Keratinocyte (primary cell): ENCODE measurements around the gene SFRP5. TPM values are rescaled to one million over a fixed set of nuclear protein-coding genes. Genes with fewer than 3 reads are reported as not detected.
A peak's percentile ranks its signal among the peaks of the same experiment; 100 is the strongest.

Source experiments
- DNase-seq: peaks from one replicate; pipeline ENCODE4 v3.0.0-alpha.2; 2011; ENCODE audit warnings: low read depth, missing footprints, low spot score
- FAIRE-seq: peaks from 2 replicates; lab custom pipeline; 2011; peaks lifted over from hg19 to GRCh38; lab: Jason Lieb, UNC
- H2AFZ ChIP-seq: 2 replicates; pipeline ENCODE4 v1.6.0; 2012; ENCODE audit warnings: low read length, control low read depth, inconsistent platforms; ENCODE audit not compliant: control insufficient read depth
- H3K27ac ChIP-seq: 2 replicates; pipeline ENCODE4 v1.5.1; 2011; ENCODE audit warnings: low read length; ENCODE audit not compliant: control insufficient read depth, insufficient read depth
- H3K27me3 ChIP-seq: 3 replicates; pipeline ENCODE4 v1.6.0; 2011; ENCODE audit warnings: low read length; ENCODE audit not compliant: control insufficient read depth, insufficient read depth; ENCODE audit errors: extremely low read depth
- H3K36me3 ChIP-seq, 2 experiments: 2 replicates in 1 of 2; 3 replicates in 1 of 2; pipeline ENCODE4 v1.5.1; 2011; ENCODE audit warnings: low read length in 2 of 2, mild to moderate bottlenecking in 1 of 2; ENCODE audit not compliant: control insufficient read depth in 2 of 2, insufficient read depth in 2 of 2; ENCODE audit errors: extremely low read depth in 1 of 2
- H3K4me1 ChIP-seq: 3 replicates; pipeline ENCODE4 v1.5.1; 2011; ENCODE audit warnings: low read length; ENCODE audit not compliant: control insufficient read depth, insufficient read depth; ENCODE audit errors: extremely low read depth
- H3K4me2 ChIP-seq: 3 replicates; pipeline ENCODE4 v1.6.0; 2011; ENCODE audit warnings: low read depth, low read length; ENCODE audit not compliant: control insufficient read depth, insufficient read depth; ENCODE audit errors: extremely low read depth
- H3K4me3 ChIP-seq, 3 experiments: fragments of 200-600 bp in 1 of 3; sonication (generic) in 1 of 3; 2 replicates in 2 of 3; 3 replicates in 1 of 3; pipeline ENCODE4 v1.5.1; 2011 to 2016; ENCODE audit warnings: low read length in 3 of 3, mild to moderate bottlenecking in 3 of 3, control low read depth in 2 of 3, inconsistent platforms in 1 of 3, low read depth in 1 of 3, mixed read lengths in 1 of 3, mixed run types in 1 of 3, moderate library complexity in 1 of 3; ENCODE audit not compliant: control insufficient read depth in 2 of 3, insufficient read depth in 2 of 3; ENCODE audit errors: extremely low read depth in 1 of 3
- H3K79me2 ChIP-seq: 2 replicates; pipeline ENCODE4 v1.6.0; 2012; ENCODE audit warnings: low read length; ENCODE audit not compliant: control insufficient read depth, insufficient read depth
- H3K9ac ChIP-seq: 3 replicates; pipeline ENCODE4 v1.6.0; 2011; ENCODE audit warnings: low read length; ENCODE audit not compliant: control insufficient read depth, insufficient read depth; ENCODE audit errors: extremely low read depth
- H3K9me1 ChIP-seq: 3 replicates; pipeline ENCODE4 v1.6.0; 2011; ENCODE audit warnings: low read length; ENCODE audit not compliant: control insufficient read depth, insufficient read depth; ENCODE audit errors: extremely low read depth
- H3K9me3 ChIP-seq: 2 replicates; pipeline ENCODE4 v1.5.1; 2012; ENCODE audit warnings: low read depth, low read length; ENCODE audit not compliant: control insufficient read depth
- H4K20me1 ChIP-seq: 3 replicates; pipeline ENCODE4 v1.6.0; 2011; ENCODE audit warnings: low read length; ENCODE audit not compliant: control insufficient read depth, insufficient read depth; ENCODE audit errors: extremely low read depth
- CTCF ChIP-seq, 3 experiments: IDR thresholded peaks in 1 of 3; conservative IDR thresholded peaks in 1 of 3; optimal IDR thresholded peaks in 1 of 3; 2 replicates in 2 of 3; 3 replicates in 1 of 3; pipeline versions ENCODE3 to v1.5.1; 2011; ENCODE audit warnings: low read length in 3 of 3, mild to moderate bottlenecking in 3 of 3, moderate library complexity in 2 of 3, control low read depth in 1 of 3, inconsistent platforms in 1 of 3; ENCODE audit not compliant: insufficient read depth in 2 of 3; ENCODE audit errors: extremely low read depth in 1 of 3
- EZH2 ChIP-seq: IDR thresholded peaks from one replicate; pipeline ENCODE4 v1.6.1; 2012; ENCODE audit warnings: inconsistent platforms, mild to moderate bottlenecking, low read length, moderate library complexity
- dilution Hi-C: fragments of 300-500 bp; cut with MboI; formaldehyde crosslinking; loops from one replicate; pipeline ENCODE4 v1.7.0; 2020; ENCODE audit warnings: low sequenced_read_pairs; ENCODE audit not compliant: extremely low pct_ligation_motif_present
- polyA plus RNA-seq, 5 experiments: library from polyadenylated mRNA; depleted of rRNA in 3 of 5; stranded (reverse) in 3 of 5; stranded (forward) in 1 of 5; unstranded in 1 of 5; fragments of >200 nt; gene quantifications; 1 replicate in 1 of 5; 2 replicates in 3 of 5; 3 replicates in 1 of 5; pipeline versions ENCODE4 v1.2.1 to v1.2.3, GENCODE V29; 2011 to 2012; ENCODE audit warnings: missing spikeins in 2 of 5, low read depth in 1 of 5, low replicate concordance in 1 of 5

SFRP5 gene
- polyA plus RNA-seq, 1 donor (not counting 4 experiments of a cell fraction or from before 2014, with no cell fraction given): not detected

DNA sequence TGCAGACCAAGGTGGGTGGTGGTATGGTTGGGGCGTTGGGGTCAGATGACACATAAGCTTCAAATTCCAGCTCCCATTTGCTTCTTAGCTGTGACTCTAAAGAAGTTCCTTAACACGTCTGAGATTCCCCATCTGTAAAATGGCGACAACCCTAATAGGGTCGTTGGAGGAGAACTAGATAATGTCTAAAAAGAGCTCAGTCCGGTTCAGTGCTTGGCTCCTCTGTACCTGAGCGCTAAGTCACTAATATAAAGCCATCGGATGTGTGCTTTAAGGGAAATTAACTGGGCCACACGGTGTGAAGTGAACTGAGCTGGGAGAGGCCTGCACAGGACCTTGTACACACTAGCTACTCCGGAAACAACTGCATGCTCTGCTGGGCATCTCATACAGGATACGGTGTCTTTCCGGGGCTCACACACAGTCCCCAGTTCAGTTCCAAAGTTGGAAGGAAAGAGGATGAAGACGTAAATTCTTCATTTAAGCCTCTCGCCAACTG, 35.3 kb downstream of the SFRP5 start:
- Histone ChIP-seq H3K27me3 (no peaks in the 10 kb centered on the region), H2AFZ (peak overlapping the region; percentile 80), H3K4me2 (peak overlapping the region; percentile 57), H3K4me3 (peak overlapping the region in 2 of 3 experiments; percentile 72 to 82), H3K27ac (peak overlapping the region; percentile 73), H3K36me3 (peaks cover 10 to 11% of the 10 kb centered on the region in 2 experiments), H3K79me2 (peaks cover 39% of the 10 kb centered on the region), H3K9me1 (no peaks in the 10 kb centered on the region), H3K4me1 (peaks cover 10% of the 10 kb centered on the region), H4K20me1 (no peaks in the 10 kb centered on the region), H3K9me3 (no peaks in the 10 kb centered on the region), H3K9ac (peak overlapping the region; percentile 91)
- dilution Hi-C loops: no loop called here
- DNase-seq: no peak
- no peak for FAIRE-seq
- no peak for TF ChIP-seq EZH2
- TF ChIP-seq CTCF (optimal IDR thresholded peaks at IDR 0.05 in 1 of 3, IDR thresholded peaks at IDR 0.05 in 1 of 3, conservative IDR thresholded peaks at IDR 0.05 in 1 of 3; ENCODE audit: extremely low read depth in 1 of 3, insufficient read depth in 2 of 3, low read length in 3 of 3): no peak

- TF ChIP-seq EZH2 (no peak), CTCF (optimal IDR thresholded peaks at IDR 0.05 in 1 of 3, IDR thresholded peaks at IDR 0.05 in 1 of 3, conservative IDR thresholded peaks at IDR 0.05 in 1 of 3; ENCODE audit: extremely low read depth in 1 of 3, insufficient read depth in 2 of 3, low read length in 3 of 3) (no peak)
- Histone ChIP-seq H3K36me3 (peaks cover 0 to 4% of the 10 kb centered on the region in 2 experiments), H3K9me3 (no peaks in the 10 kb centered on the region), H3K27ac (no peak overlapping the region), H4K20me1 (no peaks in the 10 kb centered on the region), H3K79me2 (peaks cover 20% of the 10 kb centered on the region), H2AFZ (no peak overlapping the region), H3K27me3 (no peaks in the 10 kb centered on the region), H3K4me2 (no peak overlapping the region), H3K4me3 (no peak overlapping the region), H3K9ac (no peak overlapping the region), H3K4me1 (peaks cover 10% of the 10 kb centered on the region), H3K9me1 (no peaks in the 10 kb centered on the region)
- DNase-seq (no peak), FAIRE-seq (no peak)
- dilution Hi-C loops: no loop called here
Observed at GRCh38 chr10:97734021-97734420, 37.8 kb downstream of the SFRP5 start.
